Nephron (organoid): ENCODE results near the gene MX2.

Experiments used
- H3K27ac Mint-ChIP-seq, 3 experiments: 2 replicates each; pipeline ENCODE4 v1.8.0; 2020; ENCODE audit warnings: mixed read lengths in 3 of 3, mild to moderate bottlenecking in 2 of 3, moderate library complexity in 1 of 3
- H3K27me3 Mint-ChIP-seq: 2 replicates; pipeline ENCODE4 v1.8.0; 2021; ENCODE audit warnings: low read depth, mild to moderate bottlenecking, moderate library complexity, mixed read lengths
- H3K36me3 Mint-ChIP-seq: 2 replicates; pipeline ENCODE4 v1.8.0; 2020; ENCODE audit warnings: low read depth, mixed read lengths
- H3K4me1 Mint-ChIP-seq: 2 replicates; pipeline ENCODE4 v1.8.0; 2020; ENCODE audit warnings: mixed read lengths
- H3K4me3 Mint-ChIP-seq, 3 experiments: 2 replicates each; pipeline ENCODE4 v1.8.0; 2020; ENCODE audit warnings: mild to moderate bottlenecking in 3 of 3, mixed read lengths in 3 of 3, moderate library complexity in 2 of 3
- H3K9me3 Mint-ChIP-seq: 2 replicates; pipeline ENCODE4 v1.8.0; 2020; ENCODE audit warnings: mixed read lengths
- TF ChIP-seq, protein P1 (sequence below), 3 experiments: fragments of 200-600 bp; sonication (generic); IDR thresholded peaks; one replicate each; pipeline ENCODE4 v1.5.0; 2021; ENCODE audit warnings: antibody characterized with exemption in 3 of 3; ENCODE audit not compliant: unreplicated experiment in 3 of 3

MX2 gene

DNA sequence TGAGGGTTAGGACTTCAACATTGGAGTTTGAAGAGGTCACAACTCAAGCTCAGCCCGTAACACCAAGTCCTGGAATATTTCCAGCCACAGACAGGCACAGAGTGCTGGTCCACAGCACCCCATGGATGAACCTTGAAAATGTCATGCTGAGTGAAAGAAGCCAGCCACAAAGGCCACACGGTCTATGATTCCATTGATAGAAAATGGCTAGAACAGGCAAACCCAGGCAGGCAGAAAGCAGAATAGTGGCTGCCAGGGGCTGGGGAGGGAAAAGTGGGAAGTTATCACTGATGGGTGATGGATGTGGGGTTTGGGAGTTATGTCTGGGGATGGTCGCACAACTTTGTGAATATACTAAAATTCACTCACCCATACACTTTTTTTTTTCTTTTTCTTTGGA lies 85.5 kb downstream of the MX2 start:
- Mint-ChIP-seq H3K27me3 (no peaks in the 10 kb centered on the region), H3K4me3 (no peak overlapping the region), H3K36me3 (no peaks in the 10 kb centered on the region), H3K9me3 (no peaks in the 10 kb centered on the region), H3K27ac (no peak overlapping the region), H3K4me1 (no peaks in the 10 kb centered on the region)
- TF ChIP-seq, protein P1, sequence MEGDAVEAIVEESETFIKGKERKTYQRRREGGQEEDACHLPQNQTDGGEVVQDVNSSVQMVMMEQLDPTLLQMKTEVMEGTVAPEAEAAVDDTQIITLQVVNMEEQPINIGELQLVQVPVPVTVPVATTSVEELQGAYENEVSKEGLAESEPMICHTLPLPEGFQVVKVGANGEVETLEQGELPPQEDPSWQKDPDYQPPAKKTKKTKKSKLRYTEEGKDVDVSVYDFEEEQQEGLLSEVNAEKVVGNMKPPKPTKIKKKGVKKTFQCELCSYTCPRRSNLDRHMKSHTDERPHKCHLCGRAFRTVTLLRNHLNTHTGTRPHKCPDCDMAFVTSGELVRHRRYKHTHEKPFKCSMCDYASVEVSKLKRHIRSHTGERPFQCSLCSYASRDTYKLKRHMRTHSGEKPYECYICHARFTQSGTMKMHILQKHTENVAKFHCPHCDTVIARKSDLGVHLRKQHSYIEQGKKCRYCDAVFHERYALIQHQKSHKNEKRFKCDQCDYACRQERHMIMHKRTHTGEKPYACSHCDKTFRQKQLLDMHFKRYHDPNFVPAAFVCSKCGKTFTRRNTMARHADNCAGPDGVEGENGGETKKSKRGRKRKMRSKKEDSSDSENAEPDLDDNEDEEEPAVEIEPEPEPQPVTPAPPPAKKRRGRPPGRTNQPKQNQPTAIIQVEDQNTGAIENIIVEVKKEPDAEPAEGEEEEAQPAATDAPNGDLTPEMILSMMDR (IDR thresholded peaks at IDR 0.05; ENCODE audit: unreplicated experiment in 3 of 3) = no peak

- Mint-ChIP-seq H3K4me3 (no peak overlapping the region), H3K27ac (no peak overlapping the region), H3K9me3 (no peaks in the 10 kb centered on the region), H3K36me3 (no peaks in the 10 kb centered on the region), H3K27me3 (no peaks in the 10 kb centered on the region), H3K4me1 (no peaks in the 10 kb centered on the region)
- TF ChIP-seq, protein P1 (IDR thresholded peaks at IDR 0.05; ENCODE audit: unreplicated experiment in 3 of 3) = no peak
Measured at GRCh38 chr21:41449613-41450012, 87.8 kb downstream of the MX2 start.

DNA sequence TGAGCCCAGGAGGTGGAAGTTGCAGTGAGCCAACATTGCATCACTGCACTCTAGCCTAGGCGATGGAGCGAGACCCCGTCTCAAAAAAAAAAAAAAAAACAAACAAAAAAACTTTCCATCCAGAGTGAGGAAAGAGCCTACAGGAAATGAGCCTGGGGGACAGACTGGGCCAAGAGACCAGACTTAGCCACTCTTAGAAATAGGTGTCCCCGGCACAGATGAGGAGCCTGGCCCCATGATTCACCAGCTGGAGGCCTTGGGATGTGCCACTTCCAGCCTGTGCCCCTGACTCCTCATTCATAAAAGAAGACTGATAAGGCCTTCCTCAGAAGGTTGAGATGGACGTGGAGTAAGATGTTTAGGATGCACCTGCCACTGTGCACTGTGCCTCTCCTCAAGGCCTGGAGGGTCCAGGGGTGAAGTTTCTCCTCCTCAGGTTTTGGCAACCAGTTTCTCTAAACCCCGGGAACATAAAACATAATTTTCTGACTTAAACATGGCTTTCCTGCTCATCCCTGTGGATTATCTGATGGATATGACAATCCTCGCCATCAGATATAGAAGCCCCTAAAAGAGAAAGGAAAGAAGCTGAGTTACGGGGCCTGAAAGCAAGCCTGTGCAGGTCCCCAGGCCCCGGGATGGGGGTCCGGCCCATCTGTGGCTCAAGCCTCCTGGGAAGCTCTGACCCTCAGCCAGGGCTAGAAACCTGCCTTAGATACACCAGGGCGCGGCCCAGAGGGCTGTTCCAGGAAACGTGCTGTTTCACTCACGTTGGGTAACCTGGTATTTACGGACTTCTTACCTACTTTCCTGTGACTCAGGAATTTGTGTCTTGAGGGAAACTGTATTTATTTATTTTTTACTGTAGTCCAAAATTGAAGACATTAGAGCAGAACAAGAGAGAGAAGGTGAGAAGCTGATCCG lies 90.2 kb downstream of the MX2 start:
- H3K27ac Mint-ChIP-seq = no peak overlapping the region
- H3K9me3 Mint-ChIP-seq = no peaks in the 10 kb centered on the region
- TF ChIP-seq, protein P1 (IDR thresholded peaks at IDR 0.05; ENCODE audit: unreplicated experiment in 3 of 3) = no peak
- no peaks in the 10 kb centered on the region for H3K4me1 Mint-ChIP-seq
- no peaks in the 10 kb centered on the region for H3K36me3 Mint-ChIP-seq
- no peaks in the 10 kb centered on the region for H3K27me3 Mint-ChIP-seq
- no peak overlapping the region for H3K4me3 Mint-ChIP-seq

DNA sequence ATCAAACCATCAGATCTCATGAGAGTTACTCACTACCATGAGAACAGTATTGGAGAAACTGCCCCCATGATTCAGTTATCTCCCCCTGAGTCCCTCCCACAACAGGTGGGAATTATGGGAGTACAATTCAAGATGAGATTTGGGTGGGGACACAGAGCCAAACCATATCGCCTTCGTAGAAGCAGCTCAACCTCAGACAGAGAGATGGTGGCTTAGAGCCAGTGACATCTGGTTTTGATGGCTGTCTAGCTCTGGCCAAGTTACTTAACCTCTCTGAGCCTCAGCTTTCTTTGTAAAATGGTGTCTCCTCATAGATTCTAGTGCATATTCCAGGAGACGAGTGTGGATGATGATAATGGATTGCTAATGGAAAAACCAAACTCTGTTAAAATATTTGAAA lies 91.4 kb downstream of the MX2 start:
- Mint-ChIP-seq H3K4me3 (no peak overlapping the region), H3K27ac (no peak overlapping the region), H3K36me3 (no peaks in the 10 kb centered on the region), H3K9me3 (no peaks in the 10 kb centered on the region), H3K27me3 (no peaks in the 10 kb centered on the region), H3K4me1 (no peaks in the 10 kb centered on the region)
- TF ChIP-seq, protein P1 (IDR thresholded peaks at IDR 0.05; ENCODE audit: unreplicated experiment in 3 of 3) = no peak

GRCh38 chr21:41453761-41454160 lies 91.9 kb downstream of the MX2 start:
- no peaks in the 10 kb centered on the region for H3K9me3 Mint-ChIP-seq
- no peak overlapping the region for H3K27ac Mint-ChIP-seq
- TF ChIP-seq, protein P1 (IDR thresholded peaks at IDR 0.05; ENCODE audit: unreplicated experiment in 3 of 3) = no peak
- no peaks in the 10 kb centered on the region for H3K27me3 Mint-ChIP-seq
- H3K36me3 Mint-ChIP-seq = no peaks in the 10 kb centered on the region
- H3K4me3 Mint-ChIP-seq = no peak overlapping the region
- no peaks in the 10 kb centered on the region for H3K4me1 Mint-ChIP-seq

DNA sequence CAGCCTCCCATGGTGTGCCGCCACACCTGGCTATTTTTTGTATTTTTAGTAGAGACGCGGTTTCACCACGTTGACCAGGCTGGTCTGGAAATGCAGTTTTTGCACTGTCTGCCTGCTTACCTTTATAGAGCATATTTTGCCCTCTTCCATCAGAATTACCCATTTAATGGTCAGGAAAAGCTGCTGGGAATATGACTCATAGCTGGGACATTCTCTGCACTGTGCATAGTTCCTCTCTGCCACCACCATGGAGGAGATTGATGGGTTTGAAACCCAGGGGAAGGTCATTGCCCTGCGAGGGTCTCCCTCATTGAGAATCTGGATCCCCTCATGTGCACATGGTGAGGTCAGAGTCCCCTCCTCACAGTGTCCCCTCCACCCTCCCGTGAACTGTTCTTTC lies 96.3 kb downstream of the MX2 start:
- Mint-ChIP-seq H3K27me3 (peaks cover 3% of the 10 kb centered on the region), H3K4me1 (peaks cover 4% of the 10 kb centered on the region), H3K4me3 (no peak overlapping the region), H3K36me3 (peaks cover 4% of the 10 kb centered on the region), H3K27ac (no peak overlapping the region), H3K9me3 (peaks cover 5% of the 10 kb centered on the region)
- TF ChIP-seq, protein P1 (IDR thresholded peaks at IDR 0.05; ENCODE audit: unreplicated experiment in 3 of 3) = no peak
